CD4-positive, alpha-beta memory T cell (primary cell): Measurements from ENCODE around the gene DCAF4L1. TPM values are rescaled to one million over a fixed set of nuclear protein-coding genes. Genes with fewer than 3 reads are reported as not detected.
A peak's percentile ranks its signal among the peaks of the same experiment; 100 is the strongest.

ENCODE experiments used
- CTCF ChIA-PET: fragments of 350-600 bp; sonication (Branson Sonifier 250); formaldehyde crosslinking; loops from one replicate; lab custom pipeline; 2021; ENCODE audit warnings: inconsistent platforms; ENCODE audit not compliant: partially characterized antibody; lab: Charles Lee
- POLR2A ChIA-PET: fragments of 350-600 bp; sonication (Branson Sonifier 250); formaldehyde crosslinking; loops from one replicate; lab custom pipeline; 2021; ENCODE audit not compliant: partially characterized antibody; lab: Charles Lee
- DNase-seq, 5 donors: peaks; one replicate each; pipeline versions ENCODE4 v3.0.0 to v3.0.0-alpha.2; 2020 to 2022; ENCODE audit warnings: mixed read lengths in 1 of 5
- H3K27ac ChIP-seq: one replicate; pipeline ENCODE4 v1.7.0; 2013; ENCODE audit warnings: low read depth, low read length
- H3K27me3 ChIP-seq: 2 replicates; pipeline ENCODE4 v1.7.0; 2013; ENCODE audit warnings: mild to moderate bottlenecking, low read length, moderate library complexity; ENCODE audit not compliant: insufficient read depth
- H3K36me3 ChIP-seq: 2 replicates; pipeline ENCODE4 v1.7.0; 2013; ENCODE audit warnings: mild to moderate bottlenecking, low read length, moderate library complexity; ENCODE audit not compliant: insufficient read depth
- H3K4me1 ChIP-seq: 2 replicates; pipeline ENCODE4 v1.7.0; 2013; ENCODE audit warnings: mild to moderate bottlenecking, low read length, moderate library complexity; ENCODE audit not compliant: insufficient read depth
- H3K4me3 ChIP-seq, 2 donors: one replicate each; pipeline ENCODE4 v1.7.0; 2013; ENCODE audit warnings: low read length in 2 of 2, mild to moderate bottlenecking in 1 of 2
- H3K9me3 ChIP-seq, 2 donors: one replicate each; pipeline ENCODE4 v1.7.0; 2013; ENCODE audit warnings: low read length in 2 of 2, control low read depth in 1 of 2; ENCODE audit not compliant: control insufficient read depth in 1 of 2
- H3K27ac Mint-ChIP-seq, 7 donors: one replicate each; pipeline ENCODE4 v1.8.0; 2020 to 2021; ENCODE audit warnings: mixed read lengths in 7 of 7, mild to moderate bottlenecking in 6 of 7, inconsistent platforms in 3 of 7, moderate library complexity in 3 of 7
- H3K27me3 Mint-ChIP-seq, 2 donors: one replicate each; pipeline ENCODE4 v1.8.0; 2020 to 2021; ENCODE audit warnings: mixed read lengths in 2 of 2
- H3K36me3 Mint-ChIP-seq, 2 donors: one replicate each; pipeline ENCODE4 v1.8.0; 2020 to 2021; ENCODE audit warnings: mixed read lengths in 2 of 2, inconsistent platforms in 1 of 2, mild to moderate bottlenecking in 1 of 2
- H3K4me1 Mint-ChIP-seq, 4 donors: one replicate each; pipeline ENCODE4 v1.8.0; 2020 to 2021; ENCODE audit warnings: mixed read lengths in 4 of 4, mild to moderate bottlenecking in 1 of 4
- H3K4me3 Mint-ChIP-seq, 8 donors: one replicate each; pipeline ENCODE4 v1.8.0; 2020 to 2021; ENCODE audit warnings: mixed read lengths in 8 of 8, mild to moderate bottlenecking in 7 of 8, moderate library complexity in 6 of 8, inconsistent platforms in 3 of 8
- H3K9me3 Mint-ChIP-seq, 8 donors: one replicate each; pipeline ENCODE4 v1.8.0; 2020 to 2021; ENCODE audit warnings: mixed read lengths in 8 of 8, mild to moderate bottlenecking in 5 of 8, inconsistent platforms in 3 of 8, moderate library complexity in 1 of 8
- intact Hi-C: fragments of 100-400 bp; cut with micrococcal nuclease; formaldehyde crosslinking; loops from one replicate; pipeline ENCODE4 v1.15.1; 2023
- polyA plus RNA-seq, 2 donors: library from polyadenylated mRNA; unstranded; fragments of 300-500 nt; fragmentation: Illumina TruSeq; gene quantifications; one replicate each; pipeline ENCODE4 v1.2.3, GENCODE V29; 2021
- total RNA-seq, 2 experiments: library from RNA; stranded (reverse); gene quantifications; one replicate each; pipeline ENCODE4 v1.2.3, GENCODE V29; 2021

The DCAF4L1 gene, protein sequence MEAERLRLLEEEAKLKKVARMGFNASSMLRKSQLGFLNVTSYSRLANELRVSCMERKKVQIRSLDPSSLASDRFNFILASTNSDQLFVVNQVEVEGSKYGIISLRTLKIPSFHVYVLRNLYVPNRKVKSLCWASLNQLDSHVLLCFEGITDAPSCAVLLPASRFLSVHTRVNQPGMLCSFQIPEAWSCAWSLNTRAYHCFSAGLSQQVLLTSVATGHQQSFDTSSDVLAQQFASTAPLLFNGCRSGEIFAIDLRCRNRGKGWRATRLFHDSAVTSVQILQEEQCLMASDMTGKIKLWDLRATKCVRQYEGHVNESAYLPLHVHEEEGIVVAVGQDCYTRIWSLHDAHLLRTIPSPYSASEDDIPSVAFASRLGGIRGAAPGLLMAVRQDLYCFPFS
- total RNA-seq (under 1 TPM; 0.32 to 0.42 TPM), polyA plus RNA-seq (not detected)

GRCh38 chr4:41981456-41981855, at the start of gene DCAF4L1:
Gene DCAF4L1, plus strand, starts transcription at chr4:41981756. Its CDS starts 37 bp downstream, at chr4:41981793.
- H3K9me3 ChIP-seq = no peaks in the 10 kb centered on the region
- Mint-ChIP-seq H3K9me3 (no peaks in the 10 kb centered on the region), H3K4me3 (no peak within 1 kb of the TSS), H3K27me3 (no peaks in the 10 kb centered on the region), H3K36me3 (no peaks in the 10 kb centered on the region), H3K4me1 (no peaks in the 10 kb centered on the region), H3K27ac (no peak within 1 kb of the TSS)
- H3K4me3 ChIP-seq = no peak within 1 kb of the TSS
- CTCF ChIA-PET = no interaction called here
- H3K27me3 ChIP-seq = no peaks in the 10 kb centered on the region
- intact Hi-C loops = no loop called here
- no peaks in the 10 kb centered on the region for H3K4me1 ChIP-seq
- H3K36me3 ChIP-seq = no peaks in the 10 kb centered on the region
- no peak within 1 kb of the TSS for H3K27ac ChIP-seq
- DNase-seq = no peak
- POLR2A ChIA-PET = no interaction called here

DNA sequence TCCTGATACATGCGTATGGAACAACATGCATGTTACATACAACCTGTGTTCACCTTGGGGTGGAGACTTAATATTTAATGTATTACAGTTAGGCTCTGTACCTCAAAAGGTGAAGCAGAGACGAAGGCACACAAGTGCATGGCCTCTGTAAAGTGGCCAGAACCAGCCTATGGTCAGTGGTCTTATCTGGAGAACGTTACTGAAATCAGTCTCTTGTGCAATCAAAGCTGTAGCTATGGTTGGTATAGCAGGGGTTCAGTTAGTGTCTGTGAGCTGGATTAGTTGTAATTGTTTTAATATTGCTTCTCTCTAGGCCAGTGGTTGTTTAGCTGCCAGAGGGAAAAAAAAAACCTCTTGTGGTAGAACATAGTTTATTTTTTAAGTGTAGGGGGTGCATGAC, 48.6 kb upstream of the DCAF4L1 start:
- H3K36me3 Mint-ChIP-seq = peaks cover 3 to 11% of the 10 kb centered on the region in 2 donors
- CTCF ChIA-PET = no interaction called here

DNA sequence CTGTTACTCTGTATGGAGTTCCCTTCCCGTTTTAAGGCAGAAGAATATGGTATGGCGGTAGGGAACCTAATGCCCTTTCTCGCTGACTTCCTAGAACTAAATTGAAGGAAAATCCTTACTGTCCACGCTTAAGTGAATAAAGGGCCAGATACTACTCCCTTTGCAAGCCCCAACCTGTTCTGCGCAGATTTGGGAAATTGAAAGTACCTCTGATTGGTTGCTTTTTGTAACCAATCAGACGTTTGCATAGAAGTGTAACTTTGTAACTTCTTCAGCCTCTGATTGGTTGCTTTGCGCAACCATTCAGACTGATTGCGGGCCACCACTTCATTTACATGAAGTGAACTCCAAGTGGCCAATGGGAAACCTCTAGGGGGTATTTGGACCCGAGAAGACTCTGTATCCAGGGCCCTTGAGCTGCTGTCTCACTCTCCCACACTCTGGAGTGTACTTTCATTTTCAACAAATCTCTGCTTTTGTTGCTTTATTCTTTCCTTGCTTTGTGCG, 47.5 kb upstream of the DCAF4L1 start:
- peaks cover 2% of the 10 kb centered on the region for H3K36me3 ChIP-seq
- Mint-ChIP-seq H3K9me3 (peaks cover 0 to 2% (median 0%) of the 10 kb centered on the region in 8 donors), H3K36me3 (peaks cover 5 to 19% of the 10 kb centered on the region in 2 donors), H3K4me1 (peaks cover 30 to 56% (median 45%) of the 10 kb centered on the region in 4 donors), H3K4me3 (peak overlapping the region; percentile 95 to 98 (median 96)), H3K27me3 (peaks cover 0 to 3% of the 10 kb centered on the region in 2 donors), H3K27ac (peak overlapping the region in 4 of 7 donors; percentile 48 to 92 (median 88))
- H3K27ac ChIP-seq = no peak overlapping the region
- ChIA-PET CTCF (interaction anchor here (1.5 kb wide), 1 partner anchor 13 kb away, joined by 3 read pairs; no protein-coding TSS in a partner anchor), POLR2A (interaction anchor here (0.8 to 3.1 kb wide), 2 partner anchors 57 to 58 kb away, joined by 3 to 19 read pairs; partner anchors contain the start of gene SLC30A9)
- no peaks in the 10 kb centered on the region for H3K9me3 ChIP-seq
- DNase-seq = no peak
- intact Hi-C loops = no loop called here
- no peak overlapping the region for H3K4me3 ChIP-seq
- H3K27me3 ChIP-seq = no peaks in the 10 kb centered on the region
- H3K4me1 ChIP-seq = peaks cover 38% of the 10 kb centered on the region

More for the DNA sequence above, 48.6 kb upstream of the DCAF4L1 start:
- Mint-ChIP-seq H3K27ac (no peak overlapping the region), H3K27me3 (peaks cover 0 to 4% of the 10 kb centered on the region in 2 donors), H3K4me1 (peaks cover 26 to 48% (median 37%) of the 10 kb centered on the region in 4 donors), H3K4me3 (no peak overlapping the region), H3K9me3 (peaks cover 0 to 2% (median 0%) of the 10 kb centered on the region in 8 donors)
- H3K27ac ChIP-seq = no peak overlapping the region
- H3K36me3 ChIP-seq = no peaks in the 10 kb centered on the region
- intact Hi-C loops = no loop called here
- no peak overlapping the region for H3K4me3 ChIP-seq
- DNase-seq = no peak
- no peaks in the 10 kb centered on the region for H3K9me3 ChIP-seq
- POLR2A ChIA-PET = no interaction called here
- peaks cover 32% of the 10 kb centered on the region for H3K4me1 ChIP-seq
- H3K27me3 ChIP-seq = no peaks in the 10 kb centered on the region

DNA sequence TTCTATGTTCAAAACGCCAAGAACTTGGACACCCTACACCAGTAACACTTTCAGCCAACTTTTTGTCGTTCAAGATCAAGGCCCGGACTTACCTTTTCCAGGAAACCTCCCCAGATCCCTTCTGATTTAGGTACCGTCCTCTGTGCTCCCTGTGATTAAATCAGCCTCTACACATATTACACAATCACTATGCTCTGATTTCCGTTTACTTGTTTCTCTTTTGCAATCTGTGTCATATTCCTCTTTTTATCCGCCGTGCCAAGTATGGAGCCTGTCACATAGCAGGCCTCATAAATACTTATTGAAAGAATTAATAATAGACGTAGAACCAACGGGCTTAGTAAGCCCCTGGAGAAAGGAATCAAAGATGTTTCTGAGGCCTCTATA, 47.0 kb upstream of the DCAF4L1 start:
- H3K9me3 ChIP-seq = no peaks in the 10 kb centered on the region
- peak overlapping the region; percentile 48 to 93 (median 92) for H3K27ac Mint-ChIP-seq
- CTCF ChIA-PET = interaction anchor here (1.5 kb wide), 1 partner anchor 13 kb away, joined by 3 read pairs; no protein-coding TSS in a partner anchor
- peak overlapping the region; percentile 95 to 98 (median 96) for H3K4me3 Mint-ChIP-seq
- peaks cover 0 to 3% of the 10 kb centered on the region in 2 donors for H3K27me3 Mint-ChIP-seq
- H3K4me1 ChIP-seq = peaks cover 40% of the 10 kb centered on the region
- H3K27ac ChIP-seq = peak overlapping the region; percentile 73
- no peaks in the 10 kb centered on the region for H3K27me3 ChIP-seq
- no peak for DNase-seq
- H3K4me3 ChIP-seq = peak overlapping the region in 1 of 2 donors; percentile 89
- intact Hi-C loops = no loop called here
- peaks cover 6% of the 10 kb centered on the region for H3K36me3 ChIP-seq
- peaks cover 10 to 23% of the 10 kb centered on the region in 2 donors for H3K36me3 Mint-ChIP-seq
- H3K4me1 Mint-ChIP-seq = peaks cover 30 to 57% (median 45%) of the 10 kb centered on the region in 4 donors
- POLR2A ChIA-PET = interaction anchor here (0.8 to 3.1 kb wide), 2 partner anchors 56 to 58 kb away, joined by 3 to 19 read pairs; partner anchors contain the start of gene SLC30A9
- H3K9me3 Mint-ChIP-seq = peaks cover 0 to 2% (median 0%) of the 10 kb centered on the region in 8 donors

GRCh38 chr4:41934901-41935651, 46.5 kb upstream of the DCAF4L1 start, which contains the start of gene TMEM33:
Gene TMEM33, plus strand, starts transcription at chr4:41935429. Its CDS starts 56 bp downstream, at chr4:41935485.
- H3K27ac Mint-ChIP-seq = peak within 1 kb of the TSS; percentile 48 to 93 (median 92)
- H3K27ac ChIP-seq = peak within 1 kb of the TSS; percentile 73
- H3K4me3 ChIP-seq = peak within 1 kb of the TSS; percentile 68 to 89
- H3K9me3 Mint-ChIP-seq = peaks cover 0 to 2% (median 0%) of the 10 kb centered on the region in 8 donors
- peaks cover 14 to 26% of the 10 kb centered on the region in 2 donors for H3K36me3 Mint-ChIP-seq
- no peaks in the 10 kb centered on the region for H3K9me3 ChIP-seq
- peaks cover 40% of the 10 kb centered on the region for H3K4me1 ChIP-seq
- DNase-seq = peak; percentile 77 to 84 (median 78)
- peaks cover 8% of the 10 kb centered on the region for H3K36me3 ChIP-seq
- peak within 1 kb of the TSS; percentile 95 to 98 (median 96) for H3K4me3 Mint-ChIP-seq
- peaks cover 0 to 3% of the 10 kb centered on the region in 2 donors for H3K27me3 Mint-ChIP-seq
- CTCF ChIA-PET = interaction anchor here (1.5 kb wide), 1 partner anchor 12 kb away, joined by 3 read pairs; no protein-coding TSS in a partner anchor
- POLR2A ChIA-PET = interaction anchor here (0.8 to 3.1 kb wide), 2 partner anchors 56 to 57 kb away, joined by 3 to 19 read pairs; partner anchors contain the start of gene SLC30A9
- H3K4me1 Mint-ChIP-seq = peaks cover 32 to 57% (median 46%) of the 10 kb centered on the region in 4 donors
- H3K27me3 ChIP-seq = no peaks in the 10 kb centered on the region
- intact Hi-C loops = loop anchor here (1.0 kb wide), 1 partner anchor 55 kb away; the partner anchor contains the start of gene SLC30A9

GRCh38 chr4:41935652-41936021, 45.9 kb upstream of the DCAF4L1 start:
- Histone ChIP-seq H3K36me3 (peaks cover 8% of the 10 kb centered on the region), H3K27ac (peak overlapping the region; percentile 73), H3K4me1 (peaks cover 40% of the 10 kb centered on the region), H3K4me3 (peak overlapping the region; percentile 68 to 89), H3K27me3 (no peaks in the 10 kb centered on the region), H3K9me3 (no peaks in the 10 kb centered on the region)
- H3K27me3 Mint-ChIP-seq = peaks cover 0 to 2% of the 10 kb centered on the region in 2 donors
- ChIA-PET POLR2A (interaction anchor here (3.1 kb wide), 1 partner anchor 55 kb away, joined by 19 read pairs; the partner anchor contains the start of gene SLC30A9), CTCF (interaction anchor here (1.5 kb wide), 1 partner anchor 12 kb away, joined by 3 read pairs; no protein-coding TSS in a partner anchor)
- peak overlapping the region; percentile 95 to 98 (median 96) for H3K4me3 Mint-ChIP-seq
- peak in 2 of 5 donors; percentile 4 to 56 for DNase-seq
- H3K27ac Mint-ChIP-seq = peak overlapping the region; percentile 48 to 93 (median 92)
- intact Hi-C loops = loop anchor here (1.0 kb wide), 1 partner anchor 55 kb away; the partner anchor contains the start of gene SLC30A9
- peaks cover 30 to 52% (median 42%) of the 10 kb centered on the region in 4 donors for H3K4me1 Mint-ChIP-seq
- H3K9me3 Mint-ChIP-seq = peaks cover 0 to 2% (median 0%) of the 10 kb centered on the region in 8 donors
- peaks cover 14 to 28% of the 10 kb centered on the region in 2 donors for H3K36me3 Mint-ChIP-seq
